Neutrophil (primary cell): ENCODE measurements around the gene ENTREP3.

Experiments
- H3K27ac ChIP-seq: fragments of 200-600 bp; sonication (generic); 2 replicates; pipeline ENCODE4 v1.5.1; 2016; ENCODE audit warnings: mild to moderate bottlenecking, moderate library complexity
- H3K27me3 ChIP-seq: fragments of 200-600 bp; sonication (generic); 2 replicates; pipeline ENCODE4 v1.6.0; 2016; ENCODE audit warnings: mild to moderate bottlenecking
- H3K36me3 ChIP-seq: fragments of 200-600 bp; sonication (generic); 2 replicates; pipeline ENCODE4 v1.5.1; 2017
- H3K4me1 ChIP-seq, 2 experiments: fragments of 200-600 bp in 1 of 2; sonication (generic) in 1 of 2; 1 replicate in 1 of 2; 2 replicates in 1 of 2; pipeline versions ENCODE4 v1.5.1 to v1.6.1; 2013 to 2016; ENCODE audit warnings: low read depth in 1 of 2, low read length in 1 of 2, mild to moderate bottlenecking in 1 of 2, moderate library complexity in 1 of 2; ENCODE audit not compliant: control insufficient read depth in 1 of 2, insufficient read depth in 1 of 2
- H3K4me3 ChIP-seq, 2 experiments: fragments of 200-600 bp in 1 of 2; sonication (generic) in 1 of 2; 1 replicate in 1 of 2; 2 replicates in 1 of 2; pipeline ENCODE4 v1.5.1; 2013 to 2016; ENCODE audit warnings: low read depth in 1 of 2, low read length in 1 of 2, mild to moderate bottlenecking in 1 of 2, moderate library complexity in 1 of 2
- H3K9me3 ChIP-seq: fragments of 200-600 bp; sonication (generic); 2 replicates; pipeline ENCODE4 v1.5.1; 2016
- CTCF ChIP-seq: fragments of 200-600 bp; sonication (generic); IDR thresholded peaks from 2 replicates; pipeline ENCODE4 v1.5.1; 2016; ENCODE audit warnings: antibody characterized with exemption

The ENTREP3 gene, protein sequence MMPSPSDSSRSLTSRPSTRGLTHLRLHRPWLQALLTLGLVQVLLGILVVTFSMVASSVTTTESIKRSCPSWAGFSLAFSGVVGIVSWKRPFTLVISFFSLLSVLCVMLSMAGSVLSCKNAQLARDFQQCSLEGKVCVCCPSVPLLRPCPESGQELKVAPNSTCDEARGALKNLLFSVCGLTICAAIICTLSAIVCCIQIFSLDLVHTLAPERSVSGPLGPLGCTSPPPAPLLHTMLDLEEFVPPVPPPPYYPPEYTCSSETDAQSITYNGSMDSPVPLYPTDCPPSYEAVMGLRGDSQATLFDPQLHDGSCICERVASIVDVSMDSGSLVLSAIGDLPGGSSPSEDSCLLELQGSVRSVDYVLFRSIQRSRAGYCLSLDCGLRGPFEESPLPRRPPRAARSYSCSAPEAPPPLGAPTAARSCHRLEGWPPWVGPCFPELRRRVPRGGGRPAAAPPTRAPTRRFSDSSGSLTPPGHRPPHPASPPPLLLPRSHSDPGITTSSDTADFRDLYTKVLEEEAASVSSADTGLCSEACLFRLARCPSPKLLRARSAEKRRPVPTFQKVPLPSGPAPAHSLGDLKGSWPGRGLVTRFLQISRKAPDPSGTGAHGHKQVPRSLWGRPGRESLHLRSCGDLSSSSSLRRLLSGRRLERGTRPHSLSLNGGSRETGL

GRCh38 chr1:155255243-155256007 is at the start of gene ENTREP3:
TSS of gene ENTREP3 (minus strand) at chr1:155255483. CDS start at chr1:155254877, 606 bp downstream.
- Histone ChIP-seq H3K36me3 (peaks cover 4% of the 10 kb centered on the region), H3K9me3 (no peaks in the 10 kb centered on the region), H3K27ac (peak within 1 kb of the TSS; percentile 50), H3K27me3 (peaks cover 6% of the 10 kb centered on the region), H3K4me1 (peaks cover 18 to 24% of the 10 kb centered on the region in 2 experiments), H3K4me3 (peak within 1 kb of the TSS; percentile 77 to 87)
- TF ChIP-seq CTCF = peak; percentile 20

GRCh38 chr1:155304558-155305063 is 49.3 kb upstream of the ENTREP3 start:
- Histone ChIP-seq H3K4me3 (no peak overlapping the region), H3K27ac (no peak overlapping the region), H3K9me3 (no peaks in the 10 kb centered on the region), H3K36me3 (no peaks in the 10 kb centered on the region), H3K27me3 (no peaks in the 10 kb centered on the region), H3K4me1 (peaks cover 12 to 16% of the 10 kb centered on the region in 2 experiments)
- TF ChIP-seq CTCF = no peak

DNA sequence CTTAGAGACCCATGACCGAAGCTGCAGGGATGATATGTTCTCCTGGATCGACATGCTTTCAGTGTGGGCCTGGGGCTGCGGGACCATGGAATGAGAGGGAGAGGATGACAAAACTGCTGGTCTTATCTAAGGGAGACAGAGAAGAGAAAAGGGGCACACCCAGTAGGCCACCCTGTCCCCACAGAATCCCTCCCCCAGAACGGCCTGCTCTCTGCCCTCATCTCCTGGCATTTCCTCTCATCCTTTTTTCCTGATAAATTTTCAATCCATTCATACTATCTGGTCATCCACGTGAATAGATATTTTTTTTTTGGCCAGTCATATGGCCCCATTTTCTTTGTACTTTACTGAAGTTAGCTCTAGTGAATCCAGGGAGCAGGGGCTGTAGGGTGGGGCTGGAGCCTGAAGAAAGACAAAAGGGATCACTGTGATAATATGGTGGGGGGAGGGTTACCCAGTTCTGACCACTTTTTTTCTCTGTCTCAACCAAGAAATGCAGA is 46.1 kb upstream of the ENTREP3 start, which contains the start of gene PKLR:
Gene PKLR (minus strand): TSS at position 97 of the 500 bp plus-strand sequence. CDS start 43 bp downstream, at position 54.
- H3K9me3 ChIP-seq = no peaks in the 10 kb centered on the region
- H3K4me1 ChIP-seq = no peaks in the 10 kb centered on the region
- no peak within 1 kb of the TSS for H3K4me3 ChIP-seq
- TF ChIP-seq CTCF = no peak
- peaks cover 13% of the 10 kb centered on the region for H3K27me3 ChIP-seq
- H3K27ac ChIP-seq = no peak within 1 kb of the TSS
- no peaks in the 10 kb centered on the region for H3K36me3 ChIP-seq

DNA sequence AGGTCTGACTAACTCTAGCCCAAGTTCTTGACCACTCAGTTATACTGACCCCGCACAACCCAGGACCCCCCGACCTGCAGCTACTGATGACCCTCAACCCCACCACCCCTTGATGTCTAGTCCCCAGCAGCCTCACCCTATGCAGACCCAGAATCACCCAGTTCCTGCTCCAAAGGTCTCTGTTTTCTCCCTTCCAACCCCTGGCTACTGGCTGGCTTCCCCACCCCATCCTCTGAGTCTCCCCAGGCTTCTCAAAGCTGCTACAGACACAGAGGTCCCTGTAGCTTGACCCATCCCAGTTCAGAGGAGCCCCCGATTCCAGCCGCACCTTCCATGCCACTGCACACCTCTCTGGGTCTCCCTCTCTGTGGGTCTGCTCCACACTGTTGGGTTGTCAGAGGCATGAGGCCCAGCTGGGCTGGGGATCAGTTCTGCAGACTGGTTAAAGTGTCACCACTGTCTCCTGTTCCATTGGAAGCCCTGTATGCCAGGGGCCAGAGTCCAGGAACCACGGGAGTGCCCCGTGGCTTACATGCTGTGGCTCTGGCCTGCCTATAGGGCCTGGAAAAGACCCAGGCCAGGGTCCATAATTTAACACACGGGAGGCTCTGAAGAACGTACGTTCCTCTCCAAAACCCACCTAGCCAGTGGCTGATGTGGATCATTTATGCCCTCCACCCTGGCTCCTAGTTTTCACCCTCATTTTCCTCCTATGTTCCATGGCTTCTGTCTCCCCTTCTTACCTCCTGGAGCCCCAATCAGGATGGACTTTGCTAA is 45.5 kb upstream of the ENTREP3 start:
- Histone ChIP-seq H3K9me3 (no peaks in the 10 kb centered on the region), H3K4me1 (no peaks in the 10 kb centered on the region), H3K27ac (no peak overlapping the region), H3K4me3 (no peak overlapping the region), H3K36me3 (no peaks in the 10 kb centered on the region), H3K27me3 (peaks cover 19% of the 10 kb centered on the region)
- no peak for TF ChIP-seq CTCF

- no peak for TF ChIP-seq CTCF
- no peaks in the 10 kb centered on the region for H3K36me3 ChIP-seq
- peaks cover 27% of the 10 kb centered on the region for H3K27me3 ChIP-seq
- no peaks in the 10 kb centered on the region for H3K4me1 ChIP-seq
- H3K27ac ChIP-seq = no peak overlapping the region
- no peak overlapping the region for H3K4me3 ChIP-seq
- no peaks in the 10 kb centered on the region for H3K9me3 ChIP-seq
These were observed 44.7 kb upstream of the ENTREP3 start for GRCh38 chr1:155300024-155300423.
